Retinal pigment epithelial cell (primary cell): ENCODE measurements around the gene SH3PXD2B.

Experiments used
- DNase-seq: peaks from one replicate; pipeline ENCODE4 v3.0.0-alpha.2; 2010; ENCODE audit warnings: low read depth
- H3K4me3 ChIP-seq: 2 replicates; pipeline ENCODE4 v1.5.1; 2011; ENCODE audit warnings: mild to moderate bottlenecking, low read length, control low read depth, moderate library complexity
- TF ChIP-seq, protein P1 (sequence below): conservative IDR thresholded peaks from 2 replicates; pipeline ENCODE4 v1.5.1; 2011; ENCODE audit warnings: low read depth, low read length, control low read depth, inconsistent platforms

SH3PXD2B gene

DNA sequence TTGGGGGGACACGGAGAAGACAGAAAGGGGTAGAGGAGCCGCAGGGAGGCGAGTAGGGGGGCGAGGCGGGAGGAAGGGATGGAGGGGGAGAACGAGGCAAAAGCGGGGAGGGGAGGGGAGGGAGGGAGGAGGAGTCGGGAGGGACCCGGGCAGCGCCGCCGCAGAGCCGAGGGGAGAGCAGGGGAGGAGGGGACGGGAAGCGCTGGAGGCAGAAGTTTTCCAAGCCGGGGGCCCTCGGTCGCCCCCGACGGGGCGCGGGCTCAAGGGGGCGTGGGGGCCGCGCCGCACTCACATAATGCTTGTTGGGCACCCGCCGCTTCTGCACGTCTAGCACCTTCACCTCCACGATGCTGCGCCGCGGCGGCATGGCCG is 353 bp downstream of the SH3PXD2B start:
- DNase-seq: no peak
- H3K4me3 ChIP-seq: peak overlapping the region; percentile 81
- TF ChIP-seq, protein P1, sequence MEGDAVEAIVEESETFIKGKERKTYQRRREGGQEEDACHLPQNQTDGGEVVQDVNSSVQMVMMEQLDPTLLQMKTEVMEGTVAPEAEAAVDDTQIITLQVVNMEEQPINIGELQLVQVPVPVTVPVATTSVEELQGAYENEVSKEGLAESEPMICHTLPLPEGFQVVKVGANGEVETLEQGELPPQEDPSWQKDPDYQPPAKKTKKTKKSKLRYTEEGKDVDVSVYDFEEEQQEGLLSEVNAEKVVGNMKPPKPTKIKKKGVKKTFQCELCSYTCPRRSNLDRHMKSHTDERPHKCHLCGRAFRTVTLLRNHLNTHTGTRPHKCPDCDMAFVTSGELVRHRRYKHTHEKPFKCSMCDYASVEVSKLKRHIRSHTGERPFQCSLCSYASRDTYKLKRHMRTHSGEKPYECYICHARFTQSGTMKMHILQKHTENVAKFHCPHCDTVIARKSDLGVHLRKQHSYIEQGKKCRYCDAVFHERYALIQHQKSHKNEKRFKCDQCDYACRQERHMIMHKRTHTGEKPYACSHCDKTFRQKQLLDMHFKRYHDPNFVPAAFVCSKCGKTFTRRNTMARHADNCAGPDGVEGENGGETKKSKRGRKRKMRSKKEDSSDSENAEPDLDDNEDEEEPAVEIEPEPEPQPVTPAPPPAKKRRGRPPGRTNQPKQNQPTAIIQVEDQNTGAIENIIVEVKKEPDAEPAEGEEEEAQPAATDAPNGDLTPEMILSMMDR: no peak

DNA sequence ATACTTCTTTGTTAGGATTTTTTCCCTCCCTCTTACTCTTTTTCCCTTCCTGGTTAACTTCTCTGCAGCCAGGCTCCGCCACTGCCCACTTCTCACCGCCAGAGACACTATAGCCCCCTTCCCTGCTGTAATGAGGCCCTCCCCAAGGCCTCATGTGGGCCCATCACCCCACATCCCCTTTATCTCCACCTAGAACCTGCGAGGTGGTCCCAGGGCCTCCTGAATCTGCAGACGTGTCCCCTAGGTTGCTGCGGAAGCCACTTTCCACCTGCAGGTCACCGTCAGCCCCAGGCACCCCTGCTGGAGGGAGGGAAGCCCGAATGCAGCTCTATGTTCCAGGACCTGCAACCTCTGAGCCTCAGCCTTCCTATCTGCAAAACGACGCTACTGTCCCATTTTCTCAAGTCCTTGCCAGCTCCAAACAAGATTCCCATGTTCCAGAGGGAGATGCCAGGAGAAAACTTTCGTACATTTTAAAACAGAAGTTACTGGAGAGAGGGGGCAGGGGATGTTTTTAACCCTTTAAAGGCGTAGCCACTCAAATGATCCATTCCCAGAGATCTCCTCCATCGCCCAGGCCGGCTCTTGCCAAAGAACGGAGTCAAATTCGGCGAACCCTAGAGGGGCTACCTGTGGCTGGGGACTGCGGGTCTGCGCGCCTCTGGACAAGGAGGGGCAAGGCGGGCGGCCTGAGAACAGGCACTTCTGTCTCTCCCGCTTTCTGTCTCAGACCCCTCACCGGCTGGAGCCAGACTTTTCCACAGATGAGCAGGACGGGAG is 929 bp downstream of the SH3PXD2B start:
- peak overlapping the region; percentile 81 for H3K4me3 ChIP-seq
- TF ChIP-seq, protein P1: peak; percentile 75
- DNase-seq: no peak

GRCh38 chr5:172452398-172453205 is 1.7 kb downstream of the SH3PXD2B start:
- TF ChIP-seq, protein P1: no peak
- peak overlapping the region; percentile 81 for H3K4me3 ChIP-seq
- no peak for DNase-seq

DNA sequence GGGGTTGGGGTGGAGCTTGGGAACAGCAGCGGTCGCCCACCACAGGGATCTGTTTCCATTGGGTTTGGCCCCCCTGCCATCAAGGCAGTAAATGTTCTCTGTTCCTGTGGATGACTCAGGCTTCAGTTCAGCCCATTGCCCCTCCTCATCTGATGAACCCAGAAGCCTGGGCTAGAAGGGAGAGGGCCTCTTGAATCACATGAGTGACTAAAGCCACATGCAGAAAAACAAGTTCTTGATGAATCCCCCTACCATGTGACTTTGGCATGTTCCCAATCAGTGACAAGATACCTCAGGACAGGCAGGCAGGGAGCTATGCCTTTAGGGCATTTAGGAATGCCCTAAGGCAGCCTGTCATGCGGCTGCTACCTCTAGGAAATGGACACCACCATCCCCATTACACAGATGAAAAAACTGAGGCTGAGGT is 2.5 kb downstream of the SH3PXD2B start:
- TF ChIP-seq, protein P1: no peak
- no peak for DNase-seq
- H3K4me3 ChIP-seq: no peak overlapping the region

DNA sequence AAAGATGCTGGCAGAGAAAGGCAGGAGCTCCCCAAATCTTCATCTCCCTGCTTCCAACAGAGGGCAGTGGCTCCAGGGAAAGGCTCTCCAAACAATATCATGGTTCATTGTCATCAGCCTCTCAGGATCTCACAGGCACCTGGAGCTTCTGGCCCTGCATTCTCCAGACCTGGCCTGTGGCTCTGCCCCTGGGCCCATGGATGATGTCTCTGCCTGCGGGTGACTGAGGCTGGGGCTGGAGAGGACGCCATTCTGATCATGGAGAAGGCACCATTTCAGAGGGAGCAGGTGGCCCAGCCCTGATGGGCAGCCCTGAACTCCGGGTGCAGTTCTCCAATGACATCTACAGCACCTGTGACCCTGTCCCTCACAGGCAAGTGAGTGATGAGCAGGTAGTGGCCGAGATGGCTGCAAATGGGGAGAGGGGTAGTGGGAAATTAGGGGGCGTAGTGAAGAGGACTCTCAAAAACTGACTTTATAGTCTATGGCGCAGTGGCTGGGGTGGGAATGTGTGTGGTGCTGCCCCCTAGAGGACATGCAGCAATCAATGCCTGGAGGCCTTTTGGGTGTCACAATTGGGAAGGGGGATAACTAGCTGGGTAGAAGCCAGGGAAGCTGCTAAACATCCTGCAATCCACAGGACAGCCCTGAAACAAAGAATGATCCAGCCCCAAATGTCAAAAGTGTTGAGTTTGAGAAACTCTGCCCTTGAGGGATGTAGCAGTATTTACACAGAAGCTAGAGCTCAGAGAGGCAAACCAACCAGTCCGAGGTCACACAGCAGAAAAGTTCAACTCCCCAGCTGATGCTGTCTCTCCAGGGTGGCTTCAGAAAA is 3.2 kb downstream of the SH3PXD2B start:
- TF ChIP-seq, protein P1: peak; percentile 73
- no peak overlapping the region for H3K4me3 ChIP-seq
- DNase-seq: no peak

- no peak overlapping the region for H3K4me3 ChIP-seq
Observed at GRCh38 chr5:172450453-172450852, 3.9 kb downstream of the SH3PXD2B start.

More at GRCh38 chr5:172450453-172450852, 3.9 kb downstream of the SH3PXD2B start:
- DNase-seq: no peak
- TF ChIP-seq, protein P1: no peak
